Keratinocyte (primary cell): Measurements from ENCODE around the gene RRAS2.

Experiments used
- EZH2 ChIP-seq: IDR thresholded peaks from one replicate; pipeline ENCODE4 v1.6.1; 2012; ENCODE audit warnings: inconsistent platforms, mild to moderate bottlenecking, low read length, moderate library complexity
- TF ChIP-seq, protein P1 (sequence below), 3 experiments: IDR thresholded peaks in 1 of 3; conservative IDR thresholded peaks in 1 of 3; optimal IDR thresholded peaks in 1 of 3; 2 replicates in 2 of 3; 3 replicates in 1 of 3; pipeline versions ENCODE3 to v1.5.1; 2011; ENCODE audit warnings: low read length in 3 of 3, mild to moderate bottlenecking in 3 of 3, moderate library complexity in 2 of 3, control low read depth in 1 of 3, inconsistent platforms in 1 of 3; ENCODE audit not compliant: insufficient read depth in 2 of 3; ENCODE audit errors: extremely low read depth in 1 of 3

DNA sequence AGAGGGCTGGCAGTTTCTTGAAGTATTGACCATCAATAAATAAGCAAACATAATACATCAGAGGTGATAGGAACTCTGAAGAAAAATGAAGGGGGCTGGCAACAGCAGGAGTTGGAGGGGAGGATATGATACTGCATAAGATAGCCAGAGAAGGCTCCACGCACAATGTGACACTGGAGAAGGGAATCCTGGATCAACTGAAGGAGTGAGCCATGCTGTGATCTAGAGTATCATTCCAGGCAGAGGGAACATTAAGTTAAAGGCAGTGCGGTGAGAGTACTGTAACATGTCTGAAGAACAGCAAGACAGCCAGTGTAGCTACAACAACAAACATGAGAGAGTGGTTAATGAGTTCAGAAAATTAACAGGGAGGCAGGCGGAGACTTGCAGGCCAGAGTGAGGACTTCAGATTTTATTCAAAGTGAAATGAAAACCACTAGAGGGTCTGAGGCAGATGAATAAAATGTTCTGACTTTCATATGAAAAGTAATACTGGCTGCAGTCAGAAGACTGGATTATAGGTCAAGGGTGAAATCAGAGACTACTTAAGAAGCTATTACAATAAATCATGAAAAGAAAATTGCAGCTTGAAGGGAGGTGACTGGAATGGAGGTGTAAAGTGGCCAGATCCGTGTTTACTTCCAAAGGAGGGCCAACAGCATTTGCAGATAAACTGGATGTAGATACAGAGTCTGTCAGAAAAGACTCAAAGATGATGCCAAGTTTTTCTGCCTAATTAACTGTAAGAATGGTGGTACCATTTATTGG is 49.4 kb downstream of the RRAS2 start:
- TF ChIP-seq, protein P1, sequence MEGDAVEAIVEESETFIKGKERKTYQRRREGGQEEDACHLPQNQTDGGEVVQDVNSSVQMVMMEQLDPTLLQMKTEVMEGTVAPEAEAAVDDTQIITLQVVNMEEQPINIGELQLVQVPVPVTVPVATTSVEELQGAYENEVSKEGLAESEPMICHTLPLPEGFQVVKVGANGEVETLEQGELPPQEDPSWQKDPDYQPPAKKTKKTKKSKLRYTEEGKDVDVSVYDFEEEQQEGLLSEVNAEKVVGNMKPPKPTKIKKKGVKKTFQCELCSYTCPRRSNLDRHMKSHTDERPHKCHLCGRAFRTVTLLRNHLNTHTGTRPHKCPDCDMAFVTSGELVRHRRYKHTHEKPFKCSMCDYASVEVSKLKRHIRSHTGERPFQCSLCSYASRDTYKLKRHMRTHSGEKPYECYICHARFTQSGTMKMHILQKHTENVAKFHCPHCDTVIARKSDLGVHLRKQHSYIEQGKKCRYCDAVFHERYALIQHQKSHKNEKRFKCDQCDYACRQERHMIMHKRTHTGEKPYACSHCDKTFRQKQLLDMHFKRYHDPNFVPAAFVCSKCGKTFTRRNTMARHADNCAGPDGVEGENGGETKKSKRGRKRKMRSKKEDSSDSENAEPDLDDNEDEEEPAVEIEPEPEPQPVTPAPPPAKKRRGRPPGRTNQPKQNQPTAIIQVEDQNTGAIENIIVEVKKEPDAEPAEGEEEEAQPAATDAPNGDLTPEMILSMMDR (optimal IDR thresholded peaks at IDR 0.05 in 1 of 3, IDR thresholded peaks at IDR 0.05 in 1 of 3, conservative IDR thresholded peaks at IDR 0.05 in 1 of 3; ENCODE audit: extremely low read depth in 1 of 3, insufficient read depth in 2 of 3, low read length in 3 of 3) = no peak
- no peak for TF ChIP-seq EZH2
